GM12801 (cell line): Measurements from ENCODE around the gene HCN4.

Experiments
- TF ChIP-seq, protein P1 (sequence below): IDR thresholded peaks from one replicate; pipeline ENCODE4 v1.5.1; 2011; ENCODE audit warnings: control low read depth; ENCODE audit not compliant: insufficient read length; ENCODE audit errors: extremely low read depth

The HCN4 gene

DNA sequence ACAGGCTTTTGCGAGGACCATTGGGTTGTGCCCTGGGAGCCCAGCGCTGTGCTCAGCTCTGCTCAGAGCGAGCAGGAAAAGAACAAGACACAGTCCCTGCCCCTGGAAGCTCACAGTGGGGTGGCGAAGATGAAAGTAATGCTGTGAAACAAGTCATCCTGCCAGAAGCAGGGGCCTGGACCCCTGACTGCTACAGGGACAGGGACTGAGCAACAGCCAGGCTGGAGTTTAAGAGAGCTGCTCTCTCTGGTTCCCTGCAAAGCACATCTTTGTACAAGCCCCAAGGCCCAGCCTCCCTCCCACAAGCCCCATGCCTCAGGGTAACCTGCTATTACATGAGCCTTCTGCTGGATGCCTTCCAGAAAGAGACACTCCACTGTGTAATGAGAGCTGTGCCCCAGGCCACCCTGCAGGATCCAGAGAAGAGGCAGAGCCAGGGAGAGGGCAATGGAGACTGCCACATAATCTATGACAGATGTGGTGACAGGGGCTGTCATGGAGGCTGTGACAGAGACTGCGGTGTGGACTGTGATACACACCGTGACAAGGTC is 7.1 kb upstream of the HCN4 start:
- TF ChIP-seq, protein P1, sequence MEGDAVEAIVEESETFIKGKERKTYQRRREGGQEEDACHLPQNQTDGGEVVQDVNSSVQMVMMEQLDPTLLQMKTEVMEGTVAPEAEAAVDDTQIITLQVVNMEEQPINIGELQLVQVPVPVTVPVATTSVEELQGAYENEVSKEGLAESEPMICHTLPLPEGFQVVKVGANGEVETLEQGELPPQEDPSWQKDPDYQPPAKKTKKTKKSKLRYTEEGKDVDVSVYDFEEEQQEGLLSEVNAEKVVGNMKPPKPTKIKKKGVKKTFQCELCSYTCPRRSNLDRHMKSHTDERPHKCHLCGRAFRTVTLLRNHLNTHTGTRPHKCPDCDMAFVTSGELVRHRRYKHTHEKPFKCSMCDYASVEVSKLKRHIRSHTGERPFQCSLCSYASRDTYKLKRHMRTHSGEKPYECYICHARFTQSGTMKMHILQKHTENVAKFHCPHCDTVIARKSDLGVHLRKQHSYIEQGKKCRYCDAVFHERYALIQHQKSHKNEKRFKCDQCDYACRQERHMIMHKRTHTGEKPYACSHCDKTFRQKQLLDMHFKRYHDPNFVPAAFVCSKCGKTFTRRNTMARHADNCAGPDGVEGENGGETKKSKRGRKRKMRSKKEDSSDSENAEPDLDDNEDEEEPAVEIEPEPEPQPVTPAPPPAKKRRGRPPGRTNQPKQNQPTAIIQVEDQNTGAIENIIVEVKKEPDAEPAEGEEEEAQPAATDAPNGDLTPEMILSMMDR, result no peak

DNA sequence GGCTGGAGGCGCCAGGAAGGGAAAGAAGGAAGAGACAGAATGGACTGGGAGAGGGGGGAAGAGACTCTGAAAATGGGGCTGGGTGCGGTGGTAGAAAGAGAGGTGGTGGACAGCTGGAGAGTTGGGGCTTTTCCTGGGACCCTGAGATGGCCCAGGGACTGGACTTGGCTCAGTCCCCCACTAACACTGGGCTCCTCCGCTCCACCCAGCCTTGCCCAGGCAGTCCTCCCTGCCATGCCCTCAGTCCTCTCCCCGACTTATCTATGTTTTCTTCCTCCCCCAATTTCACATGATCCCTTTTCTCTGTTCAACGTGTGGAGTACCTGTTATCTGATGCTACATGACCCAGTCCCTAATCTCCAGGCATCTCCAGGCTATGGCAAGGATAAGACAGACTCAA is 6.3 kb upstream of the HCN4 start:
- TF ChIP-seq, protein P1, result no peak

DNA sequence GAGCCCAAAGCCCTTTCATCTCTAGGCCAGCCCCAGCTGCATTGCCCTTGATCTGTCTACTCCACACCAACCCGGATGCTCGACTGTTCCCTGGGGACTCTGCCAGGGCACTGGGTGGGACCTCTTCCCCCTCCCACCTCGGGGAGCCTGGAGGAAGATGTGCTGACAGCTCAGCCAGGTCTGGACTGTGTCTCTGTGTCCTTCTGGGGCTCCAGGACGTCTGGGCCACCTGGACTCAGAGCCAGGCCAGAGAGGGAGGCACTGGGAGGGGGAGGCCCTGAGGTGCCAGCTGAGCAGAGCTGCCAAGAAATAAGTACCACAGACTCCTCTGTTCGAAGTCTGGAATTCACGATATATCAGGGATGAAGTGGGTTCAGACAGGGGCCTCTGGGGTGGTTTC is 5.8 kb upstream of the HCN4 start:
- TF ChIP-seq, protein P1, result no peak

DNA sequence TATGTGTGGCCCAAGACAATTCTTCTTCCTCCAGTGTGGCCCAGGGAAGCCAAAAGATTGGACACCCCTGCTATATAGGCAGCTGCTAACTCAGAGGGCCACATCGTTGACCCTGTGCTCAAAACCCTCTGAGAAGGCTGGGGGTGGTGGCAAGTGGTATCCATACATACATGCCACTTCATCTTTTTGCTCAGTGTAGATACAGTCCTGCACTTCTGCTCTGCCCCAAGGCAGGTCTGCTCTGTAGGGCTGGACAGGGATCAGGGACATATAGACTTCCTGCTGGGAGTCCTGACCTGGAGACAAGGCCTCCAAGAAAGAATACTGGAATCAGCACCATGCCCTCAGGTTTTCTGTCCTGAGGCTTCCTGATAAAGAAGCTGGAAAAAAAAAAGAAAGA is 4.5 kb upstream of the HCN4 start:
- TF ChIP-seq, protein P1, result no peak

DNA sequence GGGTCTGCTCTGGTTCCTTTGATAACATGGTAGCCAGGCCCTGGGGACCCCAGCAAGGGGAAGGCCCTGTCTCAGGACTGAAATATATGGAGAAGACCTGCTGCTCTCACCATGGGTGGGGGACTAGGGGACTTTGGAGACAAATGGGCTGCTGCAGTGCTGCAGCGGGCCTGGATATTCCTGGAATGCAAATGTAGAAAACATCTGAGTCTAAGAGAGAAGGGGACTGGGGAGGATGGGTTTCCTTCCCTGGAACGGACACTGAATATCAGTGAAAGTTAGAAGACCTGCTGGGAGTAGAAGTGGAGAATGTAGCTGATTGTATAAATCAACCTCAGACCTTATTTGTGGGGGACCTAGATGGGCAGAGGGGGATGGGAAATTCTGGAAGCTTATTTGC is 3.1 kb upstream of the HCN4 start:
- TF ChIP-seq, protein P1, result no peak

DNA sequence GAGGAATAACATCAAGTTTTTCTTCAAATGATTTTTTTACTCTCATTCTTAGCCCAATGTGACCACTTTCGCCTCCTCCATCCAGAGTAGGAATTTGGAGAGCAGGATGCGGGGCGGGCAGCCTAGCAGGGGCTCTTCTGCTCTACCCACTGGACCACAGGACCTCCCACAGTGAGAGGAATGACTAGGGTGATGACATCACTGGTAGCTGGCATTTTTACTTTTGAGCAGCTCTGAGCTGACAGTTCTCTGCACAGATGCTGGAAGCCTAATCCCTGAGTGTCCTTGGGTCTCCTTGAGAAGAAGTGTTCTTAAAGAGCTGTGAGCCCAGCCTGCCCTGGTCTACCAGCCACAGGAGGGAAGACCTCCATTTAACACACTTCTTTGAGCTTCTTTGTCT is 1.4 kb upstream of the HCN4 start:
- TF ChIP-seq, protein P1, result no peak

DNA sequence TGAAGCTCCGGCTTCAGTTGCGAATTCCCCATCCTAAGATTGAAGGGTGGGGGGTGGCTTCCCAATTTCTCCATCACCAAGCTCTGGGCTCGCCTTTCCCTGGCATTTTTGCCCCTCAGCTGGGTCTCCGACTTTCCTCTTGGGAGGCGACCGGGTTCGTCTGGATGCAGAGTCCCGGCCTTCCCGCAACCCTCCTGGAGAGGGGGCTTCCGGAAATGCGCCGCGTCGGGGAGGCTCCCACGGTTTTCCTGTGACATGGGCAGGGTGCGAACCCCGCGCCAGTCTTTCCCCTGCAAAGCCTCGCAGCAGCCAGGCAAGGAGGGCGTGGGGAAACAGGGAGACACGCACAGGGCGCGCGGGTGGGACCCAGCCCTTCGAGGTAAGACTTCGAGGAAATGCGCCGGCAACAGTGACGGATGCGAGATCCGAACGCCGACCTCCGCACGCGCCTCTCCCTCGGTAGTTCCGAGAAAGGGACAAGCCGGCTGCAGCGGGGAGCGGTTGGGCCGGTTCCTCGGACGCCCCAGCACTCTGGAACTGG is 466 bp upstream of the HCN4 start:
- TF ChIP-seq, protein P1, result no peak
